Bone marrow (tissue), 2 donors: ENCODE measurements around the gene LMF2.

Source experiments
- DNase-seq, 2 donors: peaks; one replicate each; lab custom pipeline; 2025; lab: John Stamatoyannopoulos, UW

The LMF2 gene

DNA sequence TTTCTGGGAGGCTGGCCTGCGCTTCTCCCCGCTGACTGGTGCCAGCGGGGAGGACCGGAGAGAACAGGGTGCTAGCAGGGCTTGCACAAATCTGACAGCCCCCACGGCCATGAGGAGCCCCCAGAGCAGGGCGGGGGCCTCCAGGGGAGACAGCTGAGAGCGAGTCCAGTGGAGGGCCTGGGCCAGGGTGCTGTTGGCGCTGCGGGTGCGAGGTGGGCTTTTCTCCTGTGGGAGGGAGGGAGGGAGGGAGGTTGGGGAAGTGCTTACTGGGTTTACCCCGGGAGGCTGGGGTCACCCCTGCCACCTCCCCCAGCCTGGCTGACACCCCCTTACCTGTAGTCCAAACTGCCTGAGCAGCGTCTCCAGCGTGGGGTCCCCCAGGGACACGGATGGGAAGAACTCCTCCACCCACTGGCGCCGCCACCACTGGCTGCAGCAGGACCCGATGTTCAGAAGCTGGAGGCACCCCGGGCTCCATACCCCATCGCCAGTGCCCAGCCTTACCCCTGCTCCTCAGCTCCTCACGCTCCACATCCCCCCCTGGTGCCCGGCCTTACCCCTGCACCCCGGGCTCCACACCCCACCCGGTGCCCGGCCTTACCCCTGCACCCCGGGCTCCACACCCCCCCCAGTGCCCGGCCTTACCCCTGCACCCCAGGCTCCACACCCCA is 3.9 kb downstream of the LMF2 start:
- DNase-seq, result no peak

DNA sequence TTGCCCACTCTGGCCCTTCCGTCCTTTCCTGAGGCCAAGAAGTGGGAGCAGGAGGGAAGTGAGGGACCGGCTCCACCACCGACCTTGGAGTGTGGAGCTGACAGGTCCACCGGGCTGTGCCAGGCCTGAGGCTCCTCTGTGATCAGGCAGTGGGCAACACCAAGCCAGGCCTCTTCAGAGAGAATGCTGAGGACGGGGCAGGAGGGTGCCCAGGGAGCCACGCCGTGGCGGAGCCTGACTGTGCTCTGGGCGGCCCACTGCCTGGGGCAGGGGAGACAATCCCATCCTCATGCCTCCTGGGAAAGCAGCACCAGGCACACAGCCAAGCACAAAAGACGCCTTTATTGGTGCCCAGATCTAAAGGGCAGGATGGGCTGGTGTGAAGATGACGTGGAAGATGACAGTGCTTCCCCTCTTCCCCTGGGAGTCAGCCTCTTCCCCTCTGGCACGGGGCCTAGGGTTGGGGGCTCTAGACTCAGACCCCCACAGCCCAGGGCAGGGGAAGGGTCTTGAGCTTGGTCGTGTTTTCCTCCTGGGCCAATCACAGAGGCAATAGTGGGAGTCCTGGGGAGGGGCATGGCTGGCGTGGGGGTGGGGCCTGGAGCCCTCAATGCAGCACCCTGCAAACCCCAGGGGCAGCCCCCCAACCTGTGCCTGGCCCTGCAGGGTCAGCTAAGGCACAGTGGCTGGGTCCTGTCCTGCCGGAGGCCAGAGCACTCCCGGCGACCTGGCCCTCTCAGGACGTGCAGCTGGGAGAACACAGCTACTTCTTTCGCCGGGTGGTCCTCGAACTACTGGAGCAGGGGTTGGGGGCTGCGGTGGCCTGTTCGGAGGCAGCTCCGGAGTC is 4.7 kb downstream of the LMF2 start:
- DNase-seq, result no peak

DNA sequence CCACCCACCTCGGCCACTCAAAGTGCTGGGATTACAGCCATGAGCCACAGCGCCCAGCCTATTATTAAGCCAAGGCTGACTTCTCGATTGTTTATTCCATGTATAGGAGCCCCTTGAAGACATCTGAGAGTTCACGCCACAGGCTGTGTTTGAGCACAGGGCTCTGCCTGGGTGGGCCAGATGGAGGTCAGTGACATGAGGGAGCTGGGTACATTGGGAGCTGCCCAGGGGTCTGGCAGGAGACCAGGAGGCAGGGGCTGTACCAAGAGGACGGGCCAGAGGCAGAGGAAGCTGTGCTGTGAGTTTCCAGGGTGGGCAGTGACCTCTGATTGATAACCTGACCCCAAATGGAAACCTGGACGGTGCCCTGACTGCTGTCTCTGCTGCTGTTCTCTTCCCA is 5.4 kb downstream of the LMF2 start:
- DNase-seq, result no peak

DNA sequence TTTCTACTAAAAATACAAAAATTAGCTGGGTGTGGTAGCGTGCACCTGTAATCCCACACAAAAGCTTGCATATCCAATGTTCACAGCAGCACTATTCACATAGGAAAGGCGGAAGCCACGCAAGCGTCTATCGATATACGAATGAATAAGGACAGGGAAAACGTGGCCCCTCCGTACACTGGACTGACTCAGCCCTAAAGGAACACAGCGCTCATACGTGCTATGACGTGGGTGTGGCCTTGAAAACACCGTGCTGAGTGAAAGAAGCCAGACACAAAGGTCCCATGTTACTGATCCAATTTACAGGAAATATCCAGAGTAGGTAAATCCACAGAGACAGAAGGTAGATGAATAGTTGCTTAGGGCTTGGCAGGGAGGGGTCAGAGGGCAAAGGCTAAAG is 7.0 kb downstream of the LMF2 start:
- DNase-seq, result no peak

DNA sequence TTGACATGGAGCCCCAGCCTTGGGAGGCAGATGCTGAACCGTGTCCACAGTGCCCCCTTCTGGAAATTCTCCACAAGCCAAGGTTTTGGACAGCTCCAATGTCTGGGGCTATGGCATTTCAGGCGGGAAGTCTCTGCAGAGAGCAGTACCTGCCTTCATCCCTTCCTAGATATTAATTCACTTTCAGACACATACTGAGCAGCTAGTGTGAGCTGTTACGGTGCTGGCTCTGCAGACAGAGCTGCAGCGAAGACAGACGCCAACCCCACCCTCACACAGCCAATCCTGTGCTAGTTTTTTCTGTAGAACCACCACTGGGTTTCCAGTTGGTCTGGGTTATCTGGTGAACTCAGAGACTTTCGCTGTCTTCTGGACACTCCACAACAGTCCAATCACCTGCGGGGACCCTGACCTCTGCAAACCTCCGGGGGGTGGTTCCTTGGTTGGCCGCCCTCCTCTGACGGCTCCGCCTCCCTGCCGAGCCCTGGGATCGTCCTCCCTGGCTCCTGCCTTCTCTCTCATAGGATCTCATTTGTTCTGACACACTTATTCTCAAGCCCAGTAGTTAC is 9.1 kb downstream of the LMF2 start:
- DNase-seq, result peak in 1 of 2 donors; percentile 59

DNA sequence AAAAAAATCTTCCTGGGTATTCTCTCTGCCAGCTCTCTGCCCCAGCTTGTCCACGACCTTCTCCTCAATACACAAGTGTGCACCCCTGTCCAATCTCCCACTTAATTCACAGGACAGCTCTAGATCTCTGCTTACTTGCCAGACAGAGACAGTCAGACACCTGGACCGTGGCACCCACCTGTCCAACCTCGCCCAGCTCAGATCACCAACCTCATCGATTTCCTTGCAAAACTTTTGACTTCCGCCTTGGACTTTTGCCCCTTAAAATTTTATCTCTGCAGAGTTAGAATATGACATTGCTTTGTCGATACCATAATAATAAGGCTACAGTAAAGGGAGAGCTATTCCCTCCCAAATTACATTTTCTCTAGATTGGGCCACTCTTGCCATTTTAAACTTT is 10.4 kb downstream of the LMF2 start:
- no peak for DNase-seq

DNA sequence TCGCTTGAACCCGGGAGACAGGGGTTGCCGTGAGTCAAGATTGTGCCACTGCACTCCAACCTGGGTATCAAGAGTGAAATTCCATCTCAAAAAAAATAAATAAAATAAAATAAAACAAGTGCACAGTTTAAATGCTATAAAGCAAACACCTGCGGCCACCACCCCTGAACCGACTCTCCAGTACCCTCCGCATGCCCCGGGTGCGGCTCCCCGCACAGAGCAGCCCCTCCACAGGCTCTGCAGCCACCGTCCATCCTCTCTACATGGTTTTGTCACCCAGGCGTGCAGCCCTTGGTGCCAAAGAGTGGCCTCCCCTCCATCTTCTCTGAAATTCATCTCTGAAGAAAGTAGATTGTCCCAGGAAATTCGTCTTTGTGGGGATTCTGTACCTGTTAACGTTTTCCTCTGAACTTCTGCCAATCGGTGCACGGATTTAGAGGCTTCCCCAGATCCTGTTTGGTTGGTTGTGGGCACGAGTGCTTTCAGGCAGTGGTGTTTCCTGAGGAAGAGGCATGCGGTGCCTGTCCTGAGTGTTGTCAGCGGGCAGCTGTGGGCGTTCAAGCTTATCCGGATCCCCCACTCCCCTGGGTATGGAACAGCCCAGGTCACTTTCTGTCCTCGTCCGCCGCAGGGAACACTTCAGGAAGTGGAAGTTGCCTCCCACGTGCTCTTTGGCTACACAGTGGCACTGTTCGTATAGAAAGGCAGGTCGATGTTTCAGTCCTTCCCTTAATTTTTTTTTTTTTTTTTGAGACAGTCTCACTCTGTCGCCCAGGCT is 16.8 kb downstream of the LMF2 start:
- peak in 1 of 2 donors; percentile 43 for DNase-seq

DNA sequence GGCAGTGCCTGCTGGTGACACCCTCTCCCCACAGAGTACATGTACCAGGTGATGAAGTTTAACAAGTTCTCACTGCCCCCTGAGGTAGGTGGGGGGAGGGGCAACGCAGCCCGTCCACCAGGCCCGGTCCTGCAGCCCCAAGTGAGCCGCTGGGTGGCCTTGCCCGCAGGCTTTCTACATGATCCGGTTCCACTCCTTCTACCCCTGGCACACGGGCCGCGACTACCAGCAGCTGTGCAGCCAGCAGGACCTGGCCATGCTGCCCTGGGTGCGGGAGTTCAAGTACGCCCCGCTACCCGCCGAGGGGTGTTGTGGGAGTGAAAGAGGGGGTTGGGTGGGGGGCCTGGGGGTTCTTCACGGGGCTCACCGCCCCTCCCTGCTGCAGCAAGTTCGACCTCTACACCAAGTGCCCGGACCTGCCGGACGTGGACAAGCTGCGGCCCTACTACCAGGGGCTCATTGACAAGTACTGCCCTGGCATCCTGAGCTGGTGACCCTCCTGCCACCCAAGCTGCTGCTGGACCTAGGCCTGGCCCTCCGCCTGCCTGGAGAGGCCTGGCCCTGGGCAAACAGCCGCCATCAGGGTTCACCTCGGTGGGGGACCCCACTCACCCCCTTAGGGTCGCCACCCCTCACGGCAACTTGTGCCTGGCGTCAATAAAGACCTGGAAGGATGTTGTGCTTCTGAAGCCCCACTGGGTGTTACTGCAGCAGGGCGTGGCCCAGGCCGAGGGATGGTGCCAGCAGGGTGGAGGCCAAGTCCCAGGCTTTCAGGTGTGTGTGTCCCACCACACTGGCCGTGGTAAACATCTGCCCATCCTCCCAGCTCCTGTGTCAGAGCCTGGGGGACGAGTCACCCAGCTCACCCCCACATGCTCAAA is 17.9 kb downstream of the LMF2 start:
- no peak for DNase-seq

DNA sequence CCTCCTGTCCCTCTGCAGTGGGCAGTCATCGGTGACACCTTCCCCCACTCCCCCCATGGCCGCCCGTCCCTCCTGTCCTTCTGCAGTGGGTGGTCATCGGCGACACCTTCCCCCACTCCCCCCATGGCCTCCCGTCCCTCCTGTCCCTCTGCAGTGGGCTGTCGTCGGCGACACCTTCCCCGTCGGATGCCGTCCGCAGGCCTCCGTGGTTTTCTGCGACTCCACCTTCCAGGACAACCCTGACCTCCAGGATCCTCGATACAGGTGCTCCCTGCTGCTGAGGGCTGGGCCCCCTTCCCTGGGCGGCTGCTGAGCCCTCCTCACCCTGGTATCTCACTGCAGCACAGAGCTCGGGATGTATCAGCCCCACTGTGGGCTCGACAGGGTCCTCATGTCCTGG is 18.6 kb downstream of the LMF2 start:
- no peak for DNase-seq

DNA sequence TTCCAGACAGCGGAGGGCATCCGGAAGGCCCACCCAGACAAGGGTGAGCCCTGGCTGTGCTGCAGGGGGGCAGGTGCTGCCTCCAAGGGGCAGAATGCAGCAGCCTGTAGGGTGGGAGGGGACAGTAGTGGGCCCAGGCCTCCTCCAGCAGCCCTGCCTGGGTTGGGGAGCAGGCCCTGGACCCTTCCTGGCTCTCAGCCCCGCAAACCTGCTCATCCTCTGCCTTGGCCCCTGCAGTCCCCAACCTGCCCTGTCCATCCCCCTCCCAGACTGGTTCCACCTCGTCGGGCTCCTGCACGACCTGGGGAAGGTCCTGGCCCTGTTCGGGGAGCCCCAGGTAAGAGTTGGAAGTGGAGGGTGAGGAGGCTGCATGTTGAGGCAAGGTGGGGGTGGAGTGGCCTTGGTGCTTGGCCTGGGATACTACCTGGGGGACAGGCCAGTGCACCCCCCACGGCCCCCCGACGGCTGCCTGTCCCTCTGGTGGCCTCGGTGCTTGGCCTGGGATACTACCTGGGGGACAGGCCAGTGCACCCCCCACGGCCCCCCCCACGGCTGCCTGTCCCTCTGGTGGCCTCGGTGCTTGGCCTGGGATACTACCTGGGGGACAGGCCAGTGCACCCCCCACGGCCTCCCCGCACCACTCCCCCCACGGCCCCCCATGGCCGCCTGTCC is 19.4 kb downstream of the LMF2 start:
- no peak for DNase-seq

DNA sequence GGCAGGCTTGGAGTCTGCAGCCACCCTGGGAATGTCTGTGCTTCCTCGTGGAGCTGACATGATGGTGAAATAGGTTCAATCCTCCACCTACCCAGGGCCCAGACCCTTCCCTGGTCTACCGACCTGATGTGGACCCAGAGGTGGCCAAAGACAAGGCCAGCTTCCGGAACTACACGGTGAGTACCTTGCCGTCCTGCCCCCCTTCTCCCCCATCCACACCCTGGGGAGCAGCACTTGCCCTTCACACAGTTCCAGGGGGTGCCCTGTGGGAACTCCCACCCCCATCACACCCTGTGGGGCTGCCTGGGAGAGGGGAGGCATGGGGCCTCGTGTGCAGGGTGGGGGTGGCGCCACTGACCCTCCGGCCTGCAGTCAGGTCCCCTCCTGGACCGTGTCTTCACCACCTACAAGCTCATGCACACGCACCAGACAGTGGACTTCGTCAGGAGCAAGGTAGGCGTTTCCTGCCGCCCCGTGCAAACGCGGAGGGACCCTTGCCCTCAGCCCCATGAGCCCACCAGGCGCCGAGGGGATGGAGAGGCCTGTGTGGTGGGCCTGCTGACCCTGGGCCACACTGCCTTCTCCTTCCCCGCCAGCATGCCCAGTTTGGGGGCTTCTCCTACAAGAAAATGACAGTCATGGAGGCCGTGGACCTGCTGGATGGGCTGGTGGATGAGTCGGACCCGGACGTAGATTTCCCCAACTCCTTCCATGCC is 20.1 kb downstream of the LMF2 start:
- DNase-seq, result no peak

DNA sequence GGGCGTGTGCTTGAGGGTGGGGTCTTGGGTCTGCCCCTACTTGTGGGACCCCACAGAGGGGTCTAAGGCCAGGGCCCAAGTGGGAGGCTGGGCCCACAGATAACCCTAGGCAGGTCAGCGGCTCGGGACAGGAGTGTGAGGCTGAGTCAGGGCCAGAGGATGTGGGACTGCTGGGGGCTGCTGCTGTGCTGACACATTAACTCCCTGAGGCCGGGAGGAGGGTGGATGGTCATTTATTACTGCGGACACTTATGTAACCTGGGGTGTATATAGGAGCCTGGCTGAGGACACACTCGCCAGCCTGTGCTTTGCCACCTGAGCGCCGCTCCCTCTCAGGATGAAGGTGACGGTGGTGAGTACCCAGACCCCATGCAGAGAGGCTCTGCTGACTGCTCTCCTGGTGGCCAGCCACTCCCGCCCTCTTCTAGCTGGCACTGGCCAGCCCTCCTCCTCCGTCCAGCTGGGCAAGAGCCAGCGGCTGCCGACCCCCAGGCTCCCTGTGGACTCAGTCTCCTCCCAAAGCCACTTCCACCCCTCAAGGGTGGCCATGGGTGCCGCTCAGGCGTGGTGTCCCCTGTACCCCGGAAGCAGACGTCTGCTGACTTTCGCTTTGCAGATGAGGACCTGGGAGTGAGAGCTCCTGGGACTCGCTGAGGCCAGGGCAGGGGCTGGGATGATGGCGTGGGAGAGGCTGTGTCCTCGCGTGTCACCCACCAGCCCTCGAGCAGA is 20.8 kb downstream of the LMF2 start, which contains the start of gene MIOX:
Gene MIOX (plus strand): TSS at position 299 of the 729 bp plus-strand sequence. CDS start 39 bp downstream, at position 338.
- DNase-seq, result no peak

DNA sequence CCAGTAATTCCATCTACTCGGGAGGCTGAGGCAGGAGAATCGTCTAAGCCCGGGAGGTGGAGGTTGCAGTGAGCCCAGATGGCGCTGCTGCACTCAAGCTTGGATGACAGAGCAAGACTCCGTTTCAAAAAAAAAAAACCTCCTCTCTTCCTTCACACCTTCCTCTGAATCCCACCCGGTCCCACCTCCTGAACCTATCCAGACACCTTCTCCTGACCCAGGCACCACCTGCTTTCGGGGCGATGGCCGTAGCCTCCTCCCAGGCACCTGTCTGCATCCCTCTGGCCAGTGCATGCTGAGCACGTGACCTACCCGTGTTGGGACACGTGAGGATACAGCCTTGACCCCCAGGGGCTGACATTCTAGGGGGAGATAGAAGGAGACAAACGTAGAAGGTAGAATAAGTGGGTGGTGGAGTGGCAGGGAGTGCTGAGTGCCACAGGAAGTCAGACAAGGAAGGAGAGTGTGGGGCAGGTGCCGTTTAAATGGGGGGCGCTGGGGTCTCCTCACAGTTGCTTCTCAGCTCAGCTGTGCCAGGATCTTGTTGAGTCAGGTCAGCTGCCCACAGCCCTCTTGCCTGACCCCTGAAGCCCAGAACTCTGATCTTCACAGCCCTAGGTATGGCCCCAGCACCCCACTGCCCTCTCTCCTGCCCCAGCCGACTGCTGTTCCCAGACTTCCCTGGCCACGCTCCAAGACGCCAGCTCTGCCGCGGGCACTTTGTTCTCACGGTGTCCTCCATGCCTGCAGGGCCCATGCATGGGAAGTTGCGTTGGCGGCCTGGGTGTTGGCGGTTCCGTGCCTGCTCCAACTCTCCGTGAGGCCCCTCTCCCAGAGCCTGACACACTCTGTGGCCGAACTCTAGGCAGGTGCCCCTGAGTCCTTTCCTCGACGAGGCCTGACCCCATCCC is 22.0 kb downstream of the LMF2 start:
- DNase-seq, result no peak

DNA sequence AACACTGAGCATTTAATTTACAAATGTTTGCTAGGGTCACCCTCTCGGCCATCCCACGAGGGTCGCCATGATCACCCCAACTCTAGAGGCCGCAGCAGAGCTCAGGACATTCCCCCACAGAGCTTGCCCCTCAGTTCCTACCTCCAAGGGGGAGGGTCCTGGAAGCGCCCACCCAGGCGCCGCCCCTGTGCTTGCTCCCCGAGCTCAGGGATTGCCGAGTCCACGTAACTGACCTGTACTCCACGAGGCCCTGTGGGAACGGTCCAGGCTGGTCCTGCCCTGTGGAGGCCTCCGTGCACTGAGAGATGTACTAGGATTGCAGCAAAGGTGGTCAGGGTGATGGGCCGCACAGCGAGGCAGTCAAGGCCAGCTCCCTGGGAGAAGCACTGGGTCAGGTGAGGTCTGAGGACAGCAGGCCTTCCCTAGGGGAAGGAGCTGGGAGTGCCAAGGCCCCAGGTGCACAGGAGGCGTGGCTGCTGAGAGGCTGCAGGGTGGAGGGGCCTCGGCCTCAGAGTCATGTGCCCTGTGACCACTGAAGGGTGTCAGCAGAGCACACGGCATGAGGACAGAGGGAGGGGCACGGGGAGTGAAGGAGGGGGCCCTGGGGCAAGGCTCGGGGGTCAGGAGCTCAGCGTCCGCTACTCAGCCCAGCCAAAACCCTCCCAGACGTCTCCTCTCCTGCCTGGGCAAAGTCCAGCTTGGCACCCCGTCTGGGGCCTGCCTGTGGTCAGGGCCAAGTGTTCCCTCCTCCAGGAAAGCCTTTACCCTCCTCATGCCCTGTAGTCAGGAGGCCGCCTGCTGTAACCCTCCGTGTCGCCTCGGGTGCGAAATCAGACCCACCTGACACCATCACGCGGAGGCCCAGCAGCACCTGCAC is 23.3 kb downstream of the LMF2 start:
- no peak for DNase-seq

DNA sequence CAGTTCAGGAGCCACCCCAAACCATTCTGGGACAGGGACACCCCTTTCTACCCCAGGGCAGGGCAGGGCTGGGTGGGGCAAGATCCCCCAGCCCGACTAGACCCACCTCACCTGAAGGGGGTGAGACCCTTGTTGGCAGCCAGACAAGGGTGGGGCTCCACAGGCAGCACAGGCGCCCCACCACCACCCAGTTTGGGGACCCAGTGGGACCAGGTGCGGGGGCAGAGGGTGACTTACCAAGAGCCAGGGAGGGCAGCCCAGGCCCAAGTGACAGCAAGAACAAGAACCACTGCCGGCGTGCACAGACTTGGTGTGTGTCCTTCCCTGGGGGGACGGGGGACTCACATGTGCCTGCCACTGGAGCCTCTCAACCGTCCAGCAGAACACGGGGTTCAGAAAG is 23.9 kb downstream of the LMF2 start:
- no peak for DNase-seq

DNA sequence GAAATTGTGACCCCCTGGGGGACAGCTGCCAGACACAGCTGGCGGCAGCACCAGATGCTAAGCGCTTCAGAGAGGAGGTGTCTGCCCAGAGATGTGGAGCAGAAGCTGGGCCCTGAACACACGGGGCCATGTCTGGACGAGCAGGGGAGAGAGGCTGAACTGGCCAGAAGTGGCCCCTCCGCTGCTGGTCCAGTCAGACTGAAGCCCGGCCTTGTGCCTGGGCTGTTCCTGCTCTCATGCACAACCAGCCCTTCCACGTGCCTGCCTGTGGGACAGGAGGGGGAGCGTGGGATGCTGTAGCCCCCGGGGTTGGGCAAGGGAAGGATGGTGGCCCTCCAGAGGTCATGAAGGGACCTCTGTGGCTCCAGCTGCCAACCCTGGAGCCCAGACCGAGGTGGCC is 24.4 kb downstream of the LMF2 start:
- DNase-seq, result no peak
